HG03354 (cell line): ENCODE results near the gene TAS2R40.

Experiments used
- ATAC-seq: cut with Tn5 transposase; IDR thresholded peaks from one replicate; pipeline ENCODE4 v1.9.1; 2021; ENCODE audit warnings: mild to moderate bottlenecking; ENCODE audit not compliant: unreplicated experiment, poor library complexity, severe bottlenecking

Gene TAS2R40

GRCh38 chr7:143221286-143221685 is 551 bp upstream of the TAS2R40 start:
- ATAC-seq, result no peak

- ATAC-seq, result no peak
These were observed 945 bp downstream of the TAS2R40 start for GRCh38 chr7:143222782-143223181.

- ATAC-seq, result no peak
These were observed 1.9 kb downstream of the TAS2R40 start for GRCh38 chr7:143223784-143224183.

GRCh38 chr7:143225047-143225446 is 3.2 kb downstream of the TAS2R40 start:
- no peak for ATAC-seq

GRCh38 chr7:143227806-143228205 is 6.0 kb downstream of the TAS2R40 start:
- ATAC-seq, result no peak

- ATAC-seq, result no peak
These were observed 7.4 kb downstream of the TAS2R40 start for GRCh38 chr7:143229054-143229790.

DNA sequence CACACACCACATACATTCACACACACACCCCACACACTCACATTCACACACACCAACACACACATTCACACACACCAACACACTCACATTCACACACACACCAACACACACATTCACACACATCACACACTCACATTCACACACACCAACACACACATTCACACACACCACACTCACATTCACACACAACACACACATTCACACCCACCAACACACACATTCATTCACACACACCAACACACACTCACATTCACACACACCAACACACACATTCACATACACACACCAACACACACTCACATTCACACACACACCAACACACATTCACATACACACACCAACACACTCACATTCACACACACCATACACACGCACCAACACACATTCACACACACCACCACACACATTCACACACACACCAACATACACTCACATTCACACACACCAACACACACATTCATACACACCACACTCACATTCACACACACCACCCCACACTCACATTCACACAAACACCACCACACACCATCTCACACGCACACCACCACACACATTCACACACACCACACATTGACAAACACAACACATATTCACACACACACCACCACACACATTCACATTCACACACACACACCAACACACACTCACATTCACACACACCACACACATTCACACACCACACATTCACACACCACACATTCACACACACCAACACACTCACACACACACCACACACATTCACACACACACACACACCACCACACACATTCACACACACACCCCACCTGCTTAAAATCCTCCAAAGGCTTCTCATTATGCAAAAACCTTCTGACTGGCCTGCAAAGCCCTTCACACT is 9.0 kb downstream of the TAS2R40 start:
- no peak for ATAC-seq

- no peak for ATAC-seq
These were observed 12.1 kb downstream of the TAS2R40 start for GRCh38 chr7:143233816-143234532.

DNA sequence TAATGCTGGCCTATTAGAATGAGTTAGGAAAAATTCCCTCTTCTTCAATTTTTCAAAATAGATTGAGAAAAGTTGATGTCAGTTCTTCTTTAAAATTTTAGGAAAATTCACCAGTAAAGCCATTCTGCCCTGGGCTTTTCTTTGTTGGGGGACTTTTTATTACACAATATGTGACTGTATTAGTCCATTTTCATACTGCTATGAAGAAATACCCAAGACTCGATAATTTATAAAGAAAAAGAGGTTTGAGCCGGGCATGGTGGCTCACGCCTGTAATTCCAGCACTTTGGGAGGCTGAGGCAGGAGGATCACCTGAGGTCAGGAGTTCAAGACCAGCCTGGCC is 12.7 kb downstream of the TAS2R40 start:
- ATAC-seq, result no peak

GRCh38 chr7:143235561-143235960 is 13.7 kb downstream of the TAS2R40 start:
- ATAC-seq, result no peak

DNA sequence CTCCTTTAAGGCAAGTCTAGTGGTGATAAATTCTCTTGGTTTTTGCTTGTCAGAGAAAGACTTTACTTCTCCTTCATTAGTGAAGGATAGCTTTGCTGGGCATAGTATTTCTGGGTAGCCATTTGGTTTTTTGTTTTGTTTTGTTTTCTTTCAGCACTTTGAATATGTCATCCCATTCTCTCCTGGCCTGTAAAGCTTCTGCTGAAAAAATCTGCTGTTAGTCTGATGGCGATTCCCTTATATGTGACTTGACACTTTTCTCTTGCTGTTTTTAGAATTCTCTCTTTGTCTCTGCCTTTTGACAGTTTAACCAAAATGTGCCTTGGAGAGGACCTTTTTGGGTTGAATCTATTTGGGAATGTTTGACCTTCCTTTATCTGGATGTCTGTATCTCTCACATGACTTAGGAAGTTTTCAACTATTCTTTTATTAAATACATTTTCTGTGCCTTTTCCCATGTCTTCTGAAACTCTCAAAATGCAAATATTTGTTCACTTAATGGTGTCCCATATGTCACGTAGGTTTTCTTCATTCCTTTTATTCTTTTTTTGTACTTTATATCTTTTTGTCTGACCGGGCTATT is 14.7 kb downstream of the TAS2R40 start:
- no peak for ATAC-seq

- ATAC-seq, result no peak
These were observed 15.5 kb downstream of the TAS2R40 start for GRCh38 chr7:143237366-143237765.

- no peak for ATAC-seq
These were observed 16.6 kb downstream of the TAS2R40 start for GRCh38 chr7:143238289-143238980.

- no peak for ATAC-seq
These were observed 18.0 kb downstream of the TAS2R40 start for GRCh38 chr7:143239813-143240212.

- peak; percentile 96 for ATAC-seq
These were observed 18.7 kb downstream of the TAS2R40 start for GRCh38 chr7:143240291-143241168.

DNA sequence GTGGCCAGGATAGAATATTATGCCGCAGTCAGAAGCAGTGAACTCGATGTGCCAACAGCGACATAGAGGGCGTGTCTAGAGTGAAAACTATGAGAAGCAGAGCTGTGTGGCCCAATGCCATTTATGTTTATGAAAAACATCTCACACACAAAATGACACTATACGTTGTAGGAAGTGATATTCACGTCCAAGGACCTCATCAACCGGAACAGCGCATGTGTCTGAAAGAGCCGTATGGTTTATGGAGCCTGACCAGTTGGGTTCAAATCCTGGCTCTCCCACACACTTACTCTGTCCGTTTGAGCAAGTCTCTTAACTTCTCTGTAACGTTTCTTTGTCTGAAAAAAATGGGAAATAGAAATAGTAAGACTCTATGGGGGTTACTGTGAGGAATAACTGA is 20.5 kb downstream of the TAS2R40 start:
- ATAC-seq, result no peak

GRCh38 chr7:143243111-143243510 is 21.3 kb downstream of the TAS2R40 start:
- no peak for ATAC-seq

DNA sequence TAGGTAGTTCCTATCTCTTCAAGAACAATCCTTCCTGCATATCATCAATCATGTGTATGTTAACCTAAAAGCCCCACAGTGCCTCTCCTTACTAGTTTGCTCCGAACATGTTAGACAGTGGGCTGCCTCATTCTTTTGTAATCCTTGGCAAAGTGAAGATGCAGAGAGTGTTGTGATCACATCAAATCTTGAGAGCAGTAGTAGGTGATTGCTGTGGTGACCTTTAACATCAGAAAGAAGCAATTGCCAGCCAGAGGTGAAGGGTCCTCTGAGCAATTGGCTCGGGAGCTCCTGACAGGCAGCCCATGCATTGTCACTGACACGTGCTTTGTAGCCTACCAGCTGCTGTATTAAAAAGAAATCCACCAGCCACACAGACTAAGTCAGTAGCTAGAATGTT is 21.8 kb downstream of the TAS2R40 start:
- no peak for ATAC-seq

- no peak for ATAC-seq
These were observed 22.5 kb downstream of the TAS2R40 start for GRCh38 chr7:143244321-143244720.
